GM12878 (cell line): ENCODE data around the gene CTSD.

Experiments used
- EP300 ChIP-seq, 2 experiments: fragments of 150-350 bp in 1 of 2; IDR thresholded peaks; 2 replicates each; pipeline ENCODE4 v1.6.1; 2011 to 2012; ENCODE audit warnings: low read depth in 2 of 2, low read length in 2 of 2, borderline replicate concordance in 1 of 2, improper control_type of control experiment in 1 of 2, inconsistent platforms in 1 of 2; ENCODE audit not compliant: control insufficient read depth in 1 of 2
- EZH2 ChIP-seq: IDR thresholded peaks from 2 replicates; pipeline ENCODE4 v1.6.1; 2012; ENCODE audit warnings: low read depth, mild to moderate bottlenecking, control low read depth, inconsistent platforms, low read length, borderline replicate concordance; ENCODE audit not compliant: control insufficient read depth
- HDAC6 ChIP-seq: fragments of 200-600 bp; sonication (generic); IDR thresholded peaks from one replicate; pipeline ENCODE4 v1.8.0; 2017; ENCODE audit warnings: antibody characterized with exemption; ENCODE audit not compliant: unreplicated experiment
- JUND ChIP-seq: IDR thresholded peaks from 2 replicates; pipeline ENCODE4 v1.6.1; 2012; ENCODE audit warnings: low read depth, mild to moderate bottlenecking, low read length, improper control_type of control experiment, moderate library complexity
- PBX3 ChIP-seq: IDR thresholded peaks from 2 replicates; pipeline ENCODE4 v1.6.1; 2011; ENCODE audit warnings: mild to moderate bottlenecking, low read depth, low read length, moderate library complexity; ENCODE audit not compliant: insufficient replicate concordance
- POLR2A ChIP-seq: IDR thresholded peaks from 2 replicates; pipeline ENCODE4 v1.6.1; 2011; ENCODE audit warnings: low read depth, mild to moderate bottlenecking, low read length
- RAD21 ChIP-seq: IDR thresholded peaks from 2 replicates; pipeline ENCODE4 v1.6.1; 2011; ENCODE audit warnings: mild to moderate bottlenecking, low read depth, low read length, moderate library complexity; ENCODE audit not compliant: insufficient read depth
- SIN3A ChIP-seq: IDR thresholded peaks from 2 replicates; pipeline ENCODE4 v1.6.1; 2012; ENCODE audit warnings: low read depth, low read length, improper control_type of control experiment
- SIX5 ChIP-seq: IDR thresholded peaks from 2 replicates; pipeline ENCODE4 v1.6.1; 2011; ENCODE audit warnings: mild to moderate bottlenecking, low read depth, low read length, moderate library complexity; ENCODE audit not compliant: severe bottlenecking
- SMC3 ChIP-seq: IDR thresholded peaks from 2 replicates; pipeline ENCODE4 v1.6.1; 2011; ENCODE audit warnings: low read length, improper control_type of control experiment, borderline replicate concordance
- SPI1 ChIP-seq: IDR thresholded peaks from 2 replicates; pipeline ENCODE4 v1.6.1; 2011; ENCODE audit warnings: low read depth, mild to moderate bottlenecking, low read length, moderate library complexity, borderline replicate concordance; ENCODE audit not compliant: insufficient read depth
- SUZ12 ChIP-seq: fragments of 200-600 bp; sonication (generic); IDR thresholded peaks from one replicate; pipeline ENCODE4 v1.6.1; 2018; ENCODE audit warnings: antibody characterized with exemption, mild to moderate bottlenecking; ENCODE audit not compliant: unreplicated experiment
- TBL1XR1 ChIP-seq: IDR thresholded peaks from 2 replicates; pipeline ENCODE4 v1.6.1; 2012; ENCODE audit warnings: low read depth, low read length, improper control_type of control experiment
- TF ChIP-seq, protein P1 (sequence below), 3 experiments: IDR thresholded peaks in 2 of 3; conservative IDR thresholded peaks in 1 of 3; 2 replicates each; pipeline ENCODE4 v1.5.1; 2011; ENCODE audit warnings: low read depth in 3 of 3, low read length in 3 of 3, mild to moderate bottlenecking in 3 of 3, control low read depth in 2 of 3, moderate library complexity in 2 of 3, inconsistent platforms in 1 of 3, mixed read lengths in 1 of 3; ENCODE audit not compliant: control insufficient read depth in 2 of 3, insufficient read depth in 1 of 3; ENCODE audit errors: extremely low read depth in 1 of 3

DNA sequence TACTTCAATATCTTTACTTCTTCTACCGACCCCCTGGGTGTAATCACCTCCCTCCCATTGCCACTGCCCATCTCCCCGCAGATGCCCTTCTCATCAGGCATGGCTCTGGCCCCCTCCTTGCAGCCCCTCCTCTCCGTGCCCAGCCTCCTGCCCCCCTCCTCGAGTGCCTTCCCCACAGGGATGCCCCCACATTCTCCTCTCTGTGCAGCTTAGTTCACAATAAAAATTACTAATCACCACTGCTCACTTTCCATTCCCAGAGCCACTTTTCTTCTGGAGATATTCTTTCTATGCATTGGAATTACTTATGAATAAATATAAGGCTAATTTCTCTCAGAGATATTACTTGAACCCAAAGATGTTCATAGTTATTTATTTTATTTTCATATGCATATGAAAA, 35.4 kb downstream of the CTSD start:
- no peak for TF ChIP-seq JUND
- no peak for TF ChIP-seq EZH2
- no peak for TF ChIP-seq SMC3
- no peak for TF ChIP-seq SIX5
- TF ChIP-seq EP300 (IDR thresholded peaks at IDR 0.05; ENCODE audit: borderline replicate concordance in 1 of 2, control insufficient read depth in 1 of 2, low read depth in 2 of 2, low read length in 2 of 2) = no peak
- TF ChIP-seq POLR2A = no peak
- no peak for TF ChIP-seq RAD21
- TF ChIP-seq PBX3 = no peak
- TF ChIP-seq SIN3A = no peak
- TF ChIP-seq, protein P1, sequence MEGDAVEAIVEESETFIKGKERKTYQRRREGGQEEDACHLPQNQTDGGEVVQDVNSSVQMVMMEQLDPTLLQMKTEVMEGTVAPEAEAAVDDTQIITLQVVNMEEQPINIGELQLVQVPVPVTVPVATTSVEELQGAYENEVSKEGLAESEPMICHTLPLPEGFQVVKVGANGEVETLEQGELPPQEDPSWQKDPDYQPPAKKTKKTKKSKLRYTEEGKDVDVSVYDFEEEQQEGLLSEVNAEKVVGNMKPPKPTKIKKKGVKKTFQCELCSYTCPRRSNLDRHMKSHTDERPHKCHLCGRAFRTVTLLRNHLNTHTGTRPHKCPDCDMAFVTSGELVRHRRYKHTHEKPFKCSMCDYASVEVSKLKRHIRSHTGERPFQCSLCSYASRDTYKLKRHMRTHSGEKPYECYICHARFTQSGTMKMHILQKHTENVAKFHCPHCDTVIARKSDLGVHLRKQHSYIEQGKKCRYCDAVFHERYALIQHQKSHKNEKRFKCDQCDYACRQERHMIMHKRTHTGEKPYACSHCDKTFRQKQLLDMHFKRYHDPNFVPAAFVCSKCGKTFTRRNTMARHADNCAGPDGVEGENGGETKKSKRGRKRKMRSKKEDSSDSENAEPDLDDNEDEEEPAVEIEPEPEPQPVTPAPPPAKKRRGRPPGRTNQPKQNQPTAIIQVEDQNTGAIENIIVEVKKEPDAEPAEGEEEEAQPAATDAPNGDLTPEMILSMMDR (IDR thresholded peaks at IDR 0.05 in 2 of 3, conservative IDR thresholded peaks at IDR 0.05 in 1 of 3; ENCODE audit: control insufficient read depth in 2 of 3, extremely low read depth in 1 of 3, insufficient read depth in 1 of 3, low read depth in 3 of 3, low read length in 3 of 3) = no peak
- TF ChIP-seq SPI1 = no peak
- TF ChIP-seq TBL1XR1 = no peak
- no peak for TF ChIP-seq SUZ12
- no peak for TF ChIP-seq HDAC6
